NCI-H128 (cell line): ENCODE measurements around the gene KLK3.

Experiments
- DNase-seq: peaks from one replicate; lab custom pipeline; 2025; ENCODE audit not compliant: unreplicated experiment; lab: John Stamatoyannopoulos, UW

Gene KLK3

GRCh38 chr19:50830266-50831025 lies 24.3 kb upstream of the KLK3 start:
- no peak for DNase-seq

DNA sequence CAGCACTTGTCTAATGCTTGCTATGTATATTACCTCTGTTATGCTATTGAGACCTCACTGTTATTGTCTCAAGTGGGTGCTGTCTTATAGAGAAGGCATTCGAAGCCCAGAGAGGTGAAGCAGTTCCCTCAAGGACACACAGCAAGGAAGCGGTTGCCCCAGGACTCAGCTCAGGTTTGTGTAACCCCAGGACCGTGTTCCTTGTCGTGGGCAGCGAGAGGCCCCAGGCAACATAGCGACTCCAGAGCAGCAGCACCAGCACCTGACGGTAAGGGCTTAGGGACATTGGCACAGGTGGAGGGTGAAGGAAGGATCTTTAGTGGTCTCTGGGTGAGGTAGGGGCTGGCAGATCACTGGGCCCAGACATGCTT lies 23.7 kb upstream of the KLK3 start:
- DNase-seq, result no peak

DNA sequence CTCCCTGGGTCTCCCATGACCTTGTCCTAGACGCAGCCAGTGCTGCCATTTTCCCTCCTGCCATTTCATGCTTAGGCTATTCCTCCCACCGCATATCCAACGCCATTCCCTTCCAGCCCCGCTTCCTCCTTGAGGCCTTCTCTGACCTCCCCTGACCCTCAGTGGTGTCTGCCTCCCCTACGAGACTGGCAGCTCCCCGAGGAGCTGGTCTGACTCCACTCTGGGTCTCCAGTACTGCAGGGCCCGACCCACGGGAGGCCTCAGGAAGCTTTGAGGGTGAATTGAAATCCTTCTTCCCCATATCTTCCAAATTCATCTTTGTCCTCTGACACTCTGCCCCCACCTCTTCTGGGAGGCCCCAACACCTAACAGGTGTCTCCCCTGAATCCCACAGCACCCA lies 22.0 kb upstream of the KLK3 start:
- DNase-seq, result no peak

DNA sequence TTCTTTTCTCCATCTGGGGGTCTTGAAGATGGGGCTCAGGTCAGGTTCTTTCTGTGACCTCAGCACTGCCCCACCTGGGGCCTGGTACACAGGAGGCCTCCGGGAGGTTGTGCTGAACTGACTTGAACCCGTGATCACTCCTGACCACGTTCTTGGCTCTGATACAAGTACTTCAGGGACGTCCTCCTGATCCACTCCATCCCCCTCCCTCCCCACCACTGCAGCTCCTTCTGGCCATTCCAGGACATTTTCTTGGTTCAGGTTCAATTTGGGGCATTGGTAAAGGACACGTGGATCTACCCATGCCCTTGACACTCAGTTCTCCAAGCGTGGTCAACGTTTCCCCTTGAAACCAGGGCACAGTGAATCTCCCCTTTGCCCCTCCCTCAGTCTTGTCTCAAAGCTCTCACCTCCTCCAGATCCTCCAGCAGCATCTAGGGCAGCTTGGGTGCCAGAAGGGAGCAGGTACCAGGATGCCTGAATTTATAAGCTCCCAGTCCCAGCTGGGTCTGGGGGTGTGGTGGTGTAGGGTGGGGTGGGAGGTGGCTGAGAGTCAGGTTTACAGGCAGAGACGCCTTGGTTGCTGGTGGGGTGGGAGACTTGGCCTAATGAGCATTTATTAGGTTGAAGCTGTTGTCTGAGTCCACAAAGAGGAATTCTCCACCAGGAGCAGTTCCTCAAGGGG lies 21.5 kb upstream of the KLK3 start, which contains the start of gene KLK15:
Gene KLK15, minus strand, starts transcription at position 458 of the 685 bp plus-strand sequence. CDS start 2,082 bp downstream, outside the sequence.
- no peak for DNase-seq

- DNase-seq, result no peak
Observed at GRCh38 chr19:50833802-50834167, 20.9 kb upstream of the KLK3 start.

- no peak for DNase-seq
Observed at GRCh38 chr19:50835103-50835784, 19.5 kb upstream of the KLK3 start.

DNA sequence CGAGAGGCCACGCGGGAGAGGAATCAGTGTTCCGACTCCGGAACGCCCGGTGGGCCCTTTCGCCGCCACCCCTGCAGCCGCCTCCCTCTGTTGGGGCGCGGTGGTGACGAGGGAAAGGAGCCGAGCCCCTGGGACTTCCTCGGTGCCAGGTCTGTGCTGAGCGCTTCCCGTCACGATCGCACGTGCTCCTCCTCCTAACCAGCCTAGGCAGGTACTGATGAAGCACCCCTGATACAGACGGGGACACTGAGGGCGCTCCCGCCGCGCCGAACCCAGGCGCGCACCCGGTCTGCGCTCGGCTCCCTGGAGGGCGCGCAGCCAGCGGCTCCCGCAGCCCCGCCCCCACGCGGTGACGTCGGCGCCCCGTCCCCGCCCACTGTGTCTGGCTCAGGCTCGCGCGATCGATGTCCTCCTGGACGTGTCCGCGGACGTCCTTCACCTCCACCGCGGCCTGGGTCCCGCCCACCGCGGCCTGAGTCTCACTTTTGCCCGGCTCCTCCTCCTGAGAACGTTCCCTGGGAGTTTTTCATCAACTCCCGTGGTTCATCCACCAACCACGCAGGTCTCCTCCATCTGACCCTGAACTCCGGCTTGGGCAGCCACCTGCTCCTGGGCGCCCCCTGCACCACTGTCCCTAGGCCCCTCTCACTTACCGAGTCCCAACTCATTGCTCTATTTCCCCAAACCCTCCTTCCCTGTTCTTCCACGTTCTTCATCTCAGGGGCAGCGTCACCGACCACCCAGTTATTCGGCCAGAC lies 18.8 kb upstream of the KLK3 start:
- peak; percentile 19 for DNase-seq

DNA sequence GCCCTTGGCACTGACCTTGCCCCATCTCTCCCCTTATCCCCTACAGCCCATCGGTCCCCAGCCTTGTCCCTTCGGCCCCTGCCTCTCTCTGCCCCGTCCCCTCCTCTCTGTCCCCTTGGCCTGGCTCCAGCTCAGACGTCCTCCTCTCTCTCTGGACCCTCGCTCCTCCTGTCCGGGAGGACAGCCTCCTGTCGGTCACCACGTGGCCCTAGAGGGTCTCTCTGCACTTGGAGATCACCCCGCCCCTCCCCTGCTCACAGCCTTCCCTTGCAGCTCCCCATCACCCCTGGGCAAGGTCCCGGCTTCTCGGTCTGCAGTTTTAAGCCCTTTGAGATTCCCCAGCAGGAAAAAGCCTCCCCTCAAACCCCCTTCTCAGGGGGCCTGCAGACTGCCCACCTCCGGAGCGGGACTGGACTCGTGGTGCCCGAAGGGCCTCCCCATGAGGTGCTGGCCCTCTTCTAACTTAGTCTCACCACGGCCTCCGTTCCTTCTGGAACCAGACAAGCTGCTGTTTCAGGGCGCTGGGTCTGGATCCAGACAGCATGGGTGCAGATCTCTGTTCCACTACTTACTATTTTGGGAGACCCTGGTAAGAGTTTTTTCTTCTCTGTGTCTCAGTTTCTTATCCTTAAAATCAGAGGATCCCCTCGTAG lies 18.0 kb upstream of the KLK3 start:
- no peak for DNase-seq

DNA sequence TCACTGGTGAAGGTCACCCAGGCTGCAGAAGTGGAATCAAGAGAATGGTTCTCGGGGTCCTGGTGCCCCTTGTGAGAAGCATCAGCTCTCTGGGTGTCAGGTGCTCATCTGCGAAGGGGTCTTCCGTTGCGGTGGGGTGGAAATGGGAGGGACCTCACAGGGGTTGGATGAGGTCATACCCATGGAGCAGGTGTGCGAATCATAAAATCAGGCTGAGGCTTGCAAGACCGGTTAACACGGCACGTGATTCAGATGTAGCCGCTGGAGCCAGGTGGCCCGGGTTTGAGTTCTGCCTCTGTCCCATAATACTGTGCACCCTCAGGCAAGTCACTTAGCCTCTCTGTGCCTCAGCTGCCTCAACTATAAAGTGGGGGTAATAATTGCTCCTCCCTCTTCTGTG lies 17.4 kb upstream of the KLK3 start:
- no peak for DNase-seq

GRCh38 chr19:50838239-50838638 lies 16.5 kb upstream of the KLK3 start:
- DNase-seq, result no peak

GRCh38 chr19:50839712-50840655 lies 14.7 kb upstream of the KLK3 start:
- DNase-seq, result no peak

GRCh38 chr19:50842130-50842529 lies 12.6 kb upstream of the KLK3 start:
- no peak for DNase-seq

DNA sequence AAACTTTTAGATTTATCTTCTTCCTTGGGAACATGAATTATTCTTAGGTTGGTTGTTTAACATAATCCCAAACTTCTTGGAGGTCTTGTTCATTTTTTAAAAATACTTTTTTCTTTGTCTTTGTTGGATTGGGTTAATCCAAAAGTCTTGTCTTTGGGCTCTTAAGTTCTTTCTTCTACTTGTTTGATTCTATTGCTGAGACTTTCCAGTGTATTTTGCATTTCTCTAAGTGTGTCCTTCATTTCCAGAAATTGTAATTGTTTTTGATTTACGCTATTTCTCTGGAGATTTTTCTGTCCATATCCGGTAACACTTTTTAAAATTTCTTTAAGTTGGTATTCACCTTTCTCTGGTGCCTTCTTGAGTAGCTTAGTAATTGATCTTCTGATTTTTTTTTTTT lies 11.5 kb upstream of the KLK3 start:
- DNase-seq, result no peak

GRCh38 chr19:50843701-50844221 lies 11.0 kb upstream of the KLK3 start:
- no peak for DNase-seq

DNA sequence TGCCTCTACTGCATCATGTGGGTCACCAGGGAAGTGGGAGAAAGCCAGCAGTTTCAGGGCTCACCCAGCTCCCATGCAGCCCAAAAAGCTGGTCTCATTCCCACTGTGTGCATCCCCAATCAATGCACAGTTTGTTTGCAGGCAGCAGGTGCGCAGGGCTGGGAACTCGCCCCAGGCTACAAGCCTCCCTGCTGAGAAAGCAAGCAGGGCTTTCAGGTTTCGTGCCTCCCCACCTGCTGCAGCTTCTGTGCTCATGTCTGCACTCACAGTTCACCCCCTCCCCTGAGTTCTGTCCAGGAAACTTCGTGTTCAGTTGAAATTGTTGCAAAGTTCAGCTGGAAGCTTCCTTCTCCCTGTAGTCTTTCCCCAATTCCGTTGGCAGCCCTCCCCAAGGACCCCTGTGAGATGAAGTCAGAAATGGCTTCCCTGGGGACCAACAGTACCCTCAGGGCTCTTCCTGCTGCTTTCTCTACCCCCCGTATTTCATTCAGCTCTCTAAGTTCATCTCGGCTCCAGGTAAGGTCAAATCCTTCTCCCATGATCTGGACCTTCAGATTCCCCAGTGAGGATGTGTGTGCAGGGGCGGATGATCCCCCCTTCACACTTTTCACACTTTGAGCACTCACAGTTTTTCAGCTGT lies 10.3 kb upstream of the KLK3 start:
- no peak for DNase-seq

- DNase-seq, result no peak
Observed at GRCh38 chr19:50850738-50851137, 4.0 kb upstream of the KLK3 start.

DNA sequence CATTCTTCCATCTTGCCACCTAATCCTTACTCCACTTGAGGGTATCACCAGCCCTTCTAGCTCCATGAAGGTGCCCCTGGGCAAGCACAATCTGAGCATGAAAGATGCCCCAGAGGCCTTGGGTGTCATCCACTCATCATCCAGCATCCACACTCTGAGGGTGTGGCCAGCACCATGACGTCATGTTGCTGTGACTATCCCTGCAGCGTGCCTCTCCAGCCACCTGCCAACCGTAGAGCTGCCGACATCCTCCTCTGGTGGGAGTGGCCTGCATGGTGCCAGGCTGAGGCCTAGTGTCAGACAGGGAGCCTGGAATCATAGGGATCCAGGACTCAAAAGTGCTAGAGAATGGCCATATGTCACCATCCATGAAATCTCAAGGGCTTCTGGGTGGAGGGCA lies 3.1 kb upstream of the KLK3 start:
- DNase-seq, result no peak

GRCh38 chr19:50857366-50857765 lies 2.7 kb downstream of the KLK3 start:
- no peak for DNase-seq

GRCh38 chr19:50858886-50859285 lies 4.2 kb downstream of the KLK3 start:
- no peak for DNase-seq
